Brain microvascular endothelial cell (primary cell): Measurements from ENCODE around the gene TYW5.

Source experiments
- DNase-seq: peaks from one replicate; pipeline ENCODE4 v3.0.0-alpha.2; 2020
- H3K27ac ChIP-seq: fragments of 250-450 bp; sonication (Bioruptor Pico); 2 replicates; pipeline ENCODE4 v1.5.1; 2020; ENCODE audit warnings: mild to moderate bottlenecking, moderate library complexity
- H3K27me3 ChIP-seq: fragments of 250-450 bp; sonication (Bioruptor Pico); replicated peaks from 2 replicates; pipeline ENCODE4 v1.5.1; 2020; ENCODE audit warnings: mild to moderate bottlenecking
- H3K36me3 ChIP-seq: fragments of 250-450 bp; sonication (Bioruptor Pico); replicated peaks from 2 replicates; pipeline ENCODE4 v1.5.1; 2020; ENCODE audit warnings: mild to moderate bottlenecking
- H3K4me3 ChIP-seq: 2 replicates; pipeline ENCODE4 v1.5.1; 2011; ENCODE audit warnings: low read depth, mild to moderate bottlenecking, control low read depth, low read length, moderate library complexity
- in situ Hi-C: cut with HindIII; loops from 2 replicates; pipeline ENCODE4 v1.10.0; 2017; ENCODE audit warnings: low sequenced_read_pairs, low pct_ligation_motif_present
- TF ChIP-seq, protein P1 (sequence below): IDR thresholded peaks from 2 replicates; pipeline ENCODE4 v1.5.1; 2011; ENCODE audit warnings: low read depth, mild to moderate bottlenecking, moderate library complexity, low read length, control low read depth, inconsistent platforms; ENCODE audit errors: missing control alignments

The TYW5 gene

DNA sequence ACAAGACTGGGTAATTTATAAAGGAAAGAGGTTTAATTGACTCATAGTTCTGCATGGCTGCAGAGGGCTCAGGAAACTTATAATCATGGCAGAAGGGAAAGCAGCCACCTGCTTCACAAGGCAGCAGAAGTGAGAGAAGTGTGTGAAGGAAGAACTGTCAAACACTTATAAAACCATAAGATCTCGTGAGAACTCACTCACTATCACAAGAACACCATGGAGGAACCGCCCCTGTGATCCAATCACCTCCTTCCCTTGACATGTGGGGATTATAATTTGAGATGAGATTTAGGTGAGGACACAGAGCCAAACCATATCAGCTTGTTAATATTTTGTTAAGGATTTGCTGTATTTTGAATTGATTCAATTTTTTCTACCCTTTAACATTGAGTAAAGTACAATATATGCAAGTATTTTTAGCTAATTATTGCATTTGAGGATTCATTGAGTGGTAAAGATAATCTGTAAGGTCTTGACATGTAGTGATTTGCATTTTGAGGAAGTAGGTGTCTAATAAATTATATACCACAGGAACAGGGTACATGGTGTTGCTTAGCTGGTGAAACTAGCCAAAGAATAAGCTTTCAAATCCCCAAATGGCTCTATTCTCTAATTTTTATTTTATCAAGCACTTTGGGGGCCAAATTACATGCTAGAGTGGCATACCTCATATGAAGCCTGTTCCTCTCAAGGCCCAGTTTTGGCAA is 48.1 kb downstream of the TYW5 start:
- in situ Hi-C loops: no loop called here
- Histone ChIP-seq H3K4me3 (no peak overlapping the region), H3K27me3 (no peaks in the 10 kb centered on the region), H3K27ac (no peak overlapping the region), H3K36me3 (no peaks in the 10 kb centered on the region)
- TF ChIP-seq, protein P1, sequence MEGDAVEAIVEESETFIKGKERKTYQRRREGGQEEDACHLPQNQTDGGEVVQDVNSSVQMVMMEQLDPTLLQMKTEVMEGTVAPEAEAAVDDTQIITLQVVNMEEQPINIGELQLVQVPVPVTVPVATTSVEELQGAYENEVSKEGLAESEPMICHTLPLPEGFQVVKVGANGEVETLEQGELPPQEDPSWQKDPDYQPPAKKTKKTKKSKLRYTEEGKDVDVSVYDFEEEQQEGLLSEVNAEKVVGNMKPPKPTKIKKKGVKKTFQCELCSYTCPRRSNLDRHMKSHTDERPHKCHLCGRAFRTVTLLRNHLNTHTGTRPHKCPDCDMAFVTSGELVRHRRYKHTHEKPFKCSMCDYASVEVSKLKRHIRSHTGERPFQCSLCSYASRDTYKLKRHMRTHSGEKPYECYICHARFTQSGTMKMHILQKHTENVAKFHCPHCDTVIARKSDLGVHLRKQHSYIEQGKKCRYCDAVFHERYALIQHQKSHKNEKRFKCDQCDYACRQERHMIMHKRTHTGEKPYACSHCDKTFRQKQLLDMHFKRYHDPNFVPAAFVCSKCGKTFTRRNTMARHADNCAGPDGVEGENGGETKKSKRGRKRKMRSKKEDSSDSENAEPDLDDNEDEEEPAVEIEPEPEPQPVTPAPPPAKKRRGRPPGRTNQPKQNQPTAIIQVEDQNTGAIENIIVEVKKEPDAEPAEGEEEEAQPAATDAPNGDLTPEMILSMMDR: no peak
- no peak for DNase-seq

DNA sequence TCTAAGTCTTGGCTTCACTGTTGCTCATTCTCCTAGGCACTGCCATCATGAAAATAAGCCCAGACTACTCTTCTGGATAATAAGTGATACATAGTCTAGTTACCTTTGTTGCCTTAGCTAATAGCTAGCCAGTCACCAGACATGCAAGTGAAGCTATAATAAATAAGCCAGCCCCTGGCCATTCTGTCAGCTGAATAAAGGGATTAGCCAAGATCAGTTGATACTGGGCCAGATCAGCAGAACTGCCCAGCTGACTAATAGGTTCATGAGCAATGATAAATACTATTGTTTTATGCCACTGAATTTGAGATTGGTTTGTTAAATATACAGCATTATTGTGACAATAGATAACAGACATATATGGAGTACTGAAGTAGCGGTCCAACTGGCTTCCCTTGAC is 52.2 kb downstream of the TYW5 start:
- no peak for DNase-seq
- Histone ChIP-seq H3K27me3 (no peaks in the 10 kb centered on the region), H3K4me3 (no peak overlapping the region), H3K27ac (no peak overlapping the region), H3K36me3 (no peaks in the 10 kb centered on the region)
- TF ChIP-seq, protein P1: no peak
- in situ Hi-C loops: no loop called here

DNA sequence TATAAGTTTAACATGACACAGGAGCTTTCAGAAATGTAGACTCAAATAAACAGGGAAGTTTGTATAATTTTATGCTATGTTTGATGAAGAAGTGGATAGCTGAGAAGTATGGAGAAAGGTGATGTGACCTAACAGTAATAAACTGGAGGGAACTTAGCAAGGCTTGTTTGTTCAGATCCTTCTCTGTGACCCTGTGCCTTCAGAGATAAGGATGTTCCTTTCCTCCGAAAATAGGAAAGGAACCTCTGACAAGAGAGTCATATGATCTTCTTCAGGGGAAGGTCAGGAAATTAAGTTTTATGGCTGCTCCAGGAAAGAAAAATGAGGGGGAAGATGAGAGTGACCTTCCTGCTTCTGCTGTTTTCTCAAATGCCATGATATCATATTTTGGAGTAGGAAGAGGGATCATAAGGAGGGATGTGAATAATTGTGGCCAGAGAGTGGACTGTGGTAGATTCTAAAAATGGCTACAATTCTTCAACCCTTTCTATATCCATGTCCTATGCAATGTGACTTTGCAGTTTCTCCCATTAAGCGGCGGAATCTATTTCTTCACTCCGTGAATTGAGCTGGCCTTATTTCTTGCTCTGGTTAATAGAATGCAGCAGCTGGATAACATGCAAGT is 52.7 kb downstream of the TYW5 start:
- in situ Hi-C loops: no loop called here
- TF ChIP-seq, protein P1: no peak
- Histone ChIP-seq H3K36me3 (no peaks in the 10 kb centered on the region), H3K4me3 (no peak overlapping the region), H3K27me3 (no peaks in the 10 kb centered on the region), H3K27ac (no peak overlapping the region)
- no peak for DNase-seq

DNA sequence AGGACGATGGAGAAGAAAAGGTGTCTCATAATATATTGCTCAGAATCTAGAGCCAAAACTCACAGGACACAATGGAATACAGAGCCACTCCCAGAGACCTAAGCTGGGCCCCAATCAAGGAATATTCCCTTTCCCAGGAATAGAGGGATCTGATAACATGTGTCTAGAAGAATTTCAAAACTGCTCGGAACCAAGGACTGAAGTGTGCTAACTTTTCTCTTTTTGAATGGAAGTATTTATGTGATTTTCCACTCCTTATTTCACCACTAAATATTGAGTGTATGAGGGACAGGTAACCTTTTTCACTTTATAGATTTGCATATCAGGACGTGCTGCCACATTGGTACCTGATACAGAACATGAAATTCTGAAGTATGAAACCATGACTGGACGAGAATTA is 53.3 kb downstream of the TYW5 start:
- in situ Hi-C loops: no loop called here
- TF ChIP-seq, protein P1: no peak
- no peak for DNase-seq
- Histone ChIP-seq H3K27ac (no peak overlapping the region), H3K36me3 (no peaks in the 10 kb centered on the region), H3K27me3 (no peaks in the 10 kb centered on the region), H3K4me3 (no peak overlapping the region)

DNA sequence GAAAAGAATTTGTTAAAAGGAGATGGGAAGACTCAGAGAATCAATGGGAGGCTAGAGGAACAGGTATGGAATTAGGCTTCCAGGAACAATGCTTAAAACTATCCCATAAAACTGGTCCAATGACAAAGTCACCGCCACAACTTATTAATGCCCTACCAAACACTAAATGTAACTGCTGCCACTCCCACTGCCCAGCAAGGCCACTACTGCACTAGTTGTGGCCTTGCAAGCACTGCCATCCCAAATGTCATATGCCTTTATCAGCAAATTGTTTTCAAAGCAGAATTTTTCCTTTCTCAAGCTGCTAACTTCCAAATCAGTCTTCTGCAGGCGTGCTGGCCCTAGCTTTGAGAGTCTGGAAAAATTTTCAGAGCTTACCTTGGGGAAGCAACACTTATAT is 58.7 kb downstream of the TYW5 start:
- TF ChIP-seq, protein P1: no peak
- H3K36me3 ChIP-seq: no peaks in the 10 kb centered on the region
- DNase-seq: no peak
- in situ Hi-C loops: no loop called here
- no peak overlapping the region for H3K4me3 ChIP-seq
- no peaks in the 10 kb centered on the region for H3K27me3 ChIP-seq
- no peak overlapping the region for H3K27ac ChIP-seq
